Activated gamma-delta T cell treated with anti-CD3 and anti-CD28 coated beads, Interleukin-2, amount 50 U/mL, for 16 hours (primary cell): ENCODE data around the gene STK16.

Experiments
- DNase-seq: peaks from one replicate; pipeline ENCODE4 v3.0.0-alpha.2; 2020; ENCODE audit warnings: low read depth

The STK16 gene

DNA sequence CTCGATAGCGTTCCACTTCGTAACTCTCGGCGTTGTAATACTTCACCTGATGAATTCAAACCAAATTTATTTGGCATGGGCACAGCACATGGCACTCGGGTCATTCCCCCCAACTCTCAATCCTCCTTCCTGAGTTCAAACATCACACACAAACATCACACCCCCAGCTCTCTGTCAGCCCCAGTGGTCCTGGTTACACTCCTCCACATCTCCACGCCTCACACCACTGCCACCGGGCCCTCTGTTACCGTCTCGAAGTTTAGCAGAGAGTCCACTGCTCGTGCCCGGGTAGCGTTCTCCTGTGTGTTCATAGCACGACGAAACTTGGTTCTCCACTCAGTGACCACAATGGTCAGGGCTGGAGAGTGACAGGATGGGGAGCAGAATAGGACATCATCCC, 31.1 kb upstream of the STK16 start:
- DNase-seq, result no peak

DNA sequence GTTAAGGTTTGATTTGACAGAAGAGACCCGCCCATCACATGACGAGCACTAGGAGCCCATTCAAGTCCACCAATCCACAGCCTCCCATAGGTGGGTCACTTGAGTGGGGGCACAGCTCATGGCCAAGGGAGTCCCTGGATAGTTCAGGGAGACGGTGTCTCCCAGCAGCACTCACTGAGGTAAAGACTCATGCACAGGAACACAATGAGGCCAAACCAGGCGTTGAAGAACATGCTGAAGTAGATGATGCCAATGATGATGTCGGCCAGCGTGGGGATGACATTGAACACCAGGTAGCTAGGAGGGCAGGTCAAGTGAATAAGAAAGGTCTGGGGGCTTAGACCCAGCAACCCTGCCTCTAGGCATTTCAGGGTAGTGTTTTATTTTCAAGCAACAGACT, 30.5 kb upstream of the STK16 start:
- DNase-seq, result no peak

DNA sequence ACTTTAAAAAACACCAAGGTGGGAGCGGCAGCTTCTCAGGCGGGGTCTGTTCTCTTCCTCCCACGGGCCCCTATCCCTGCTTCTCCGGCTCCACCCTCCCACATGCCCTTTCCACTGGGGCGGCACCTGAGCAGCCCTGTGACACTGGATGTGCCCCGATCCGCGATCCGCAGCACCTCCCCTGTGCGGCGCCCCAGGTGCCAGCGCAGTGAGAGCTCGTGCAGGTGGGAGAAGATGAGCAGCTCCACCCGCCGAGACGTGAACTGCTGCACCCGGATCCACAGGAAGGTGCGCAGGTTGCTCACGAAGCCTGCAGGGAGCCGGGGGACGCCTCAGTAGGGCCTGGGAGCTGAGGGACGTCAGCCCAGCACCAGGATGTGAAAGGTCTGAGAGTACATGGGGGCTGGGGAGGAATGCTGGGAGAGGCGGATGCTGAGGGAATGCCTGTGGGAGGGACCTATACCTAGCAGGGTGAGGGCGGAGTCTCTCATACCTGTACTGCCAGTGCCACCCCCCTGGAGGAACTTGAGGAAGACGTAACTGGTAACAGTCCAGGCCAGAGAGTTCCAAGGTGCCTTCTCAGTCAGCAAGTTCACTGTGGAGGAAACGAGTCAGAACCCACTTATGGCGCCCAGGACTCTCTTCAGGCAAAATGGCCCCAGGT, 29.3 kb upstream of the STK16 start:
- DNase-seq, result no peak

DNA sequence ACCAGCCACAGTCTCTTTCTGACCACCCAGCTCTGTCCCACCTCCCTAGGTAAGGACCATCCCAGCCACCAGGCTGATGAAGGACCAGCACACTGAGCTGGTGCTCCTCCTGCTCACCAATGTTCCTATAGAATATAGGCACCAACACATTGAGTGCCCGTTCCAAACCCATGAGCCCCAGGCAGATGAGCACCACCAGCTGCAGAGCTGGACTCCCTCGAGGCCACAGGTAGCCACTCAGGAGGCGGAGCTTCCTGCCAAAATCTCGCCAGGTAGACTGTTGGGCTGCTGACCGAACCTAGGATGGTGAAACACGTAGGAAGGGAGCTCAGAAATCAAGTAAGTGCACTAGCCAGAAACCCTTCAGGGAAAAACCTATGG, 28.8 kb upstream of the STK16 start:
- no peak for DNase-seq

DNA sequence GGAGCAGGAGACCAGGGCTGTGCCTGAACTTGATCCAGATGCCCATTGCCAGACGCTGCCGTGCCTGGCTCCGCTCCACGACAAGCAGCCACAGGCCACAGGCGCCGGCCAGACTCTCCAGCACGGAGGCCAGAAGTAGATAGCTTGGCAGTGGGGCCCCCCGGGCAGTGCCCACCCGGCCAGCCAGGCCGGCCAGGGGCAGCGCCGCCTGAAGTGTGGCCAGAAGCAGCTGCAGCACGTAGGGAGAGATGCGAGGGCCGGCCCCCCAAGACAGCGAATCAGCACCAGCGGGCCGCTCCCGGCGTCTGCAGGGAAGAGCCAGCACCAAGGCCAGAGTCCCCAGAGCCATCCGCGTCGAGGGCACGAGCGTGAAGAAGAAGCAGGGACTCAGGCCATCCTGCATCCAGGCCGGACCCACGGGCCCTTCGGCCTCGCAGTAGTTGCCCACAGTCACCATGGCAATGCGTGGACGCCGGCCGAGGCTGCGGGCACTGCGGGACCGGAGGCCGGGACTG, 27.0 kb upstream of the STK16 start:
- DNase-seq, result no peak

DNA sequence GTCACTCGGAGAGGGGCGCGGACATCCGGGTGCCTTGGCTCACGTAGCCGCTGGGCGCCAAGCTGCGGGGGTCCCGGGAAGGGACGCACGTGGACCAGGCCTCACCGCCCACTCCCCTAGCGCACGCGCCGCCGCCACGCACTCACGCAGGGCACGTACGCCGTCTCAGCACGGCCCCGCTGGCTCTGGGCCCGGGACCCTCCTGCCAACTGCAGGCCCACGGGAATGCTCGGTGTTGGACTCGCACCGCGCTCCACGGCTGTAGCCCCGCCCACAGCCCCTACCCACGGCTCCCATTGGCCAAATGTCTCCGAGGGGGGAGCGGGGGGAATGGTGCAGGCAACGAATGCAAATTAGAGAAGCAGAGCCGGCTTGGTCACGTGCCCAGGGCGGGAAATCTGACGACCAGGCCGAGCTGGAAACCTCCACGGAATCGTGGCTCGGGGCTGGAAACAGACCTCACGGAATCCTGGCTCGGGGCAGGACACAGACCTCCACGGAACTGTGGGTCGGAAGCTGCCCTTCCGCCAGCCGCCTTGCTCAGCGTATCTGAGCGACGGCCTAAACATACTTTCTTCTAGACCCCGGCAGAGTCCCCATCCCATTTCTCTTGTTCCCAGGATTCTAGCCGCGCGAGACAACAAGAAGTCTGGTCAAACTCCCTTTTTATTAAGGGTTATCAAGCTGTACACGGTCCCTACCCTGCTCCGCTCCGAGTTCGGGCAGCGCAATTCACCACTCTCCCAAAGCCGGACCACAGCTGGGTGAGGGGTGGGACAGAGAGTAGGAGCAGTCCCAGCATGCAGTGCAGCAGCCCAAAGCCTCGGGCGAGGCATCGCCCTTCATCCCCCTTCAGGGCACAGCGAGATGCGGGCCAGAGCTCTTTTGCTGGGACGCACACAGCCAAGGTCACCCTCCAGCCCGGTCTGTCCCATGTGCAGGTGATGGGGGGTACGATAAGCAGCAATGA, 26.3 kb upstream of the STK16 start, which contains the start of gene ABCB6:
Gene ABCB6, minus strand, starts transcription at position 227 of the 970 bp plus-strand sequence. CDS start 285 bp downstream, outside the sequence.
- peak; percentile 72 for DNase-seq

DNA sequence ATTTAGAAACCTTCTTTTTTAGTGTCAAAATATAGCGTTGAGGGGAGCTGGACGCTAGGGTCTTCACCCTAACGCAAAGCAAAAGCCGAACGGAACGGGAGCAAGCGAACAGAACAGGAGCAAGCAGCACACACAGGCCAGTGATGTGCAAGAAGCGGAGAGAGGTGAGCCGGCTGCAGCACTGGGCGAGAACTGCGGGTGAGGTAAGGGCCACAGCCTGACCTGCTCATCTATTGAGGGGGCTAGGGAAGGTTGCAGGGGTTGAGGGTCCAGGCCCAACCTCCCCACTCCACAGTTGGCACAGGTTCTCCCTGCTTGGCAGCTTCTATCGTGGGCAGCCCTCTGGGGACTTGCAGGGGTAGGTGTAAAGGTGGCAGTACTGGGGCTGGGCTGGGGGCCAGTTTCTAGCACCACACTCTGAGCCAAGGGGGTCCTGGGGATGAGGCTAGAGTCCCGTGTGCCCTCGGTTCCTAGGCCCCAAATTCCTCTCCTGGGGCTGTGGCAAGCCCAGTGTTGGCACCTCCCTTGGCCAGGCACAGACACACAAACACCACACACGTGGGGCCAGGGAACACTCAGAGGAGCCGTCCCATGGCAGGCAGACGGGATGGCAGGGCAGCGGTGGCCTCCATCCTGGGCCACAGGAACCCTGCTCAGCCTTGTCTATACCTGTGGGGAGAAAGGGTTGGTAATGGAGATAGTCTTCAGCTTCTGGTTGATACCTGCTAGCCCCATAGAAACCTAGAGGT, 25.3 kb upstream of the STK16 start:
- no peak for DNase-seq

DNA sequence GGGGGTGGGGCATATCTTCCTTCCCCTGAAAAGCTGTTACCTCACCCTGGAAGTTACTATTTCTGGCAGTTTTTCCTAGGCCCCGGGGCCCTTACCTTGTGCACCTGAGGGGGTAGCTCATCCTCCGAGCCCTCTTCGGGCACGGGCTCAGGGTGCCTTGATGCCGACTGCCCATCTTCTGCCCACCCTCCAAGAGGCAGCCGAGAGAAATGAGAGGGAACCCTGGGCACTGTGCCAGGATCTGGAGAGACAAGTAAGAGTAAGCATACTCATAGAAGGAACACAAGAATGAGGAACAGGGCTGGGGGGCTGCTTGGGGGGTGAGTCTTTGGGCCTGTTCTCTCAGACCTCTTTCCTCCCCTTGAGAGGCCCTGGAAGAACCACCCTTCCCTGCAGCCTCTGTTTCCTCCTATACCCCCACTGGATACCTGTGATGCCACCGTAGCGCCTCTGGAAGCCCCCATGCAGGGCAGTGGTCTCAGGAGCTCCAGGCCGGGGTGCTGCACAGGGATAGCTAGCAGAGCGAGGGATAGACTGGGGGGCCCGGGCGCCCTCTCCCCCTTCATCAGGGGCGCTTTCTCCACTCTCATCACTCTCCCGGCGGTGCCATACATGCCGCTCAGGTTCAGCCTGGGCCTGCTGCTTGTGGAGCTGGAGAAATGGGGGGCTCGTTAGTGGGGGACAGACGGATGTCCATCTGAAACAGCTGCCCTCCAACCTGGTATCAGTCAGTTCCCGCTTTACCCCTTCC, 24.5 kb upstream of the STK16 start:
- DNase-seq, result no peak

DNA sequence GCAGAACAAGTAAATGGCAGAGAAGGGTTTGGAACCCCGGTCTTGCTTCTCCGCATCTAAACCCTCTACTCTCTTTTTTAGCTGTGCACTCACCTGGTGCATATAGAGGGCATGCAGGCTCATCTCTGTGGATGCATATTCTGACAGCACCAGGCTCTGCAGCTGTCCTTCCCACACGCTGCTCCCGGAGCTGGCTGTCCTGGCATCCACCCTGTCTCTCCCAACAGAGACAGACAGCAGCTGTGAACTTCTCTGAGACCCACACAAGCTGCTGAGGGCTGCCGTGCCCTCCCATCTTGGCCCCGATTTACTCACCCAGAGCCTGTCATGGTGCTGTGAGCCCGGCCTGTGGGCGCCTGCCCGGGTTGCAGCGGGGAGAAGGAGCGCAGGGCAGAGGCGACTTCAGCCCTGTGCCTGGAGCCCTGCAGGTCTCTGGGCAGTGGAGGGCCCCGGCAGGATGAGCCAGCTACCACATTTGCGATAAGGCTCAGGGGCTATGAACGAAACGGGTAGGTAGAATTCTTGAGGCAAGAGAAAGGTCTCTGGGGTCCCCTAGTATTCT, 23.2 kb upstream of the STK16 start:
- no peak for DNase-seq

DNA sequence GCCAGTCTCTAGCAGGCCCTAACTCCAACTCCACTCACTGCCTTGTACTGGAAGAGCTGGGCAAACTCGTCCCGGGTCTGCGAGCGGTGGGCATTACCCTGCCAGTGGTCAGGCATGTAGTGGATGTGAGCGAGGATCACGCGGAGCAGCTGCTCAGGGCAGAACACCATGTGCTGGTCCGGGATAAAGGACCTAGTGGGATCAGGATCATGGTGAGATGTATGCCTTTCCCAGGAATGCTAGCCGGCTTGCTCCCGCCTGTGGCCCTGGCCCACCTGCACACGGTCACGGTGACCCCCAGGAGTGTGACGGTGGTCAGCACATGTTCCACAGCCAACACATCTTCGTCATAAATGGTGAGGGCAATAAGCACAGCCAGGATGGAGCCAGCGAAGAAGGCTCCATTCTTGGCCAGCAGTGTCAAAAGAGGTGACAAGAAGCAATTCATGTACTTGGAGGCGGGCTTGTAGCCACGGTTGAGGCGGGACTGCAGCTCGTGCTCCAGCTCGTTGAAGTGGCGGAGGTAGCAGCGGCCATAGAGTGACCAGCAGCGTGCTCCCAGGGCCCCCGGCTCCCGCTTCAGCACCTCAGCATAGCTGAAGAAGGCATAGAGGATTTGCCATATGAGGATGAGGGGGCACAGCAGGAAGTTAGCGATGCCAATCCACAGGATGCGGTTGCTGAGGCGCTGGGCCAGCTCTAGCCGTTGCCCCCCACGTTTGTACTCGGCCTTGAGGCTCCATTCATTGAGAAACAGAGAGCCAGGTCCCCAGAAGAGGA, 21.3 kb upstream of the STK16 start:
- no peak for DNase-seq

DNA sequence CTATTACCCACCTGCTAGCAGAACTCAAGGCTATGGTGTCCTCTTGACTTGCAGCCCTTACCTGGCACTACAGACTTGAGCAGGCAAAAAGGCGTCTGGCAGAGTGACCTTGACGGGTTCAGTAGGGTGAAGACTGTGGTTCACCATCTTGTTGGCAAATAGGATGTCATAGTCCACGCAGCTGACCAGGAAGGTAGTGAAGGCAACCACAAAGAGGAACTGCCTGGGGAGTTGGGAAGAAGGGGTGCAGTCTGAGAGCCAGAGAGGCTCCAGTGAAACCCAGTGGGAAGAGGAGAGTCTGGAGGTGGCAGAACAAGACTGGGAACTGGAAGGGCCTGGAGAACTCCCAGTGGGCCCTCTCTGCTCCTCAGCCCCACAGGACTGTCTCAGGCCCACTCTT, 19.9 kb upstream of the STK16 start:
- DNase-seq, result no peak

DNA sequence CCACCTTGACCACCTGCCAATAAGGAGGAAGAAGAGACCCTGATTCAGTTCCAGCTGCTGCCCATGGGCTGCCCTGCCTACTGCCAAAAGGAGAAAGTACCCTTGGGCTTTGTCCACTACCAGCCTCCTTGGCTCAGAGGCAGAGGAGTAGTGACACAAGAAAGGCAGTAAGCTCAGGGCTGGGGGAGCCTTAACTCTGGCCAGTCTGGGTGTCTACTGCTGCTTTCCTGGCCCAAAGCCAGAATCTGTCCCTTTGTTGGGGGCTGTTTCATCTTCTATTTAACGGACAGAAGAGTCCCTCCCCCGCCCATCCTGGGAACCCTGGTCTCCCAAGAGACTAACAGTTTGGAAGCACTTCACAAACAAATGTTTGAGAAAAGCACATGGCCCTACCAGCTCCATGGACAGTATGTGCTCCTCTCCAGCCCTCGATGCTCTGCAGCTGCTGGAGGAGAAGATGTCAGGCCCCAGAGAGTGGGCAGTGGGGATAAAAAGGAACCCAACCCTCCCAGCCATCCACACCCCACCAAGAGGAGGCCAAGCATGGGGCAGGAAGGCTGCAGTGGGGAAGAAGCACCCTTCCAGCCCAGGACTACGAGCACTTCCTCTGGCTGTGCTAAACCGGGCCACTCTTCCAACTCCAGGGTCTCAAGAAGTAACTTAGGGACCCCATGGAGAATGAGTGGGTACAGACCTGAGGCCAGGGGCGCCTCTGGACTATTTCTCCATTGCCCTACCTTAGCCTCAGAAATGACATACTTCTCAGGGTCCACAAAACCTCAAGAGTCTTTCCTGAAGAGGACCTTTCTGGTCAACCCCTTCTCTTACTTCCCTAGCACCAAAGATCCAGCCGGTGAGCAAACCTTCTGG, 17.0 kb upstream of the STK16 start:
- no peak for DNase-seq

DNA sequence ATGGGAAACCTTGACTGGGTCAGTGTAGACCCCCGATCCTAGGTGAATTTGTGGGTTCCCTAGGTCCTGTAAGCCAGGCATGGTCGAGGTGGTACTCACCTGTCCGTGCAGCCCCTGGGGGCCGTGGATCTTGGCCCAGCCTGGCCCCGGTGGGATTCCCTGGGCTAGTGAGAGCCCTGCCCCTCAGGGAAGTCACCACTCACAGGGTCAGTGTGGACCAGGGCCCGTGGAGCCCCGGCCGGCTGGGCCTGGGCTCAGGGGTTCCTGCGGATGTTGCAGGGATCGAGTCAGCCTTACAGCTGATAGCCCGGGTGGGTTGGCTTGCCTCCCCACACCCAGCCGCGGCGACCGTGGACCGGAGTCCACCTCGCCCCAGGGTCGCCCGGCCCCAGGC, 16.4 kb upstream of the STK16 start:
- no peak for DNase-seq

DNA sequence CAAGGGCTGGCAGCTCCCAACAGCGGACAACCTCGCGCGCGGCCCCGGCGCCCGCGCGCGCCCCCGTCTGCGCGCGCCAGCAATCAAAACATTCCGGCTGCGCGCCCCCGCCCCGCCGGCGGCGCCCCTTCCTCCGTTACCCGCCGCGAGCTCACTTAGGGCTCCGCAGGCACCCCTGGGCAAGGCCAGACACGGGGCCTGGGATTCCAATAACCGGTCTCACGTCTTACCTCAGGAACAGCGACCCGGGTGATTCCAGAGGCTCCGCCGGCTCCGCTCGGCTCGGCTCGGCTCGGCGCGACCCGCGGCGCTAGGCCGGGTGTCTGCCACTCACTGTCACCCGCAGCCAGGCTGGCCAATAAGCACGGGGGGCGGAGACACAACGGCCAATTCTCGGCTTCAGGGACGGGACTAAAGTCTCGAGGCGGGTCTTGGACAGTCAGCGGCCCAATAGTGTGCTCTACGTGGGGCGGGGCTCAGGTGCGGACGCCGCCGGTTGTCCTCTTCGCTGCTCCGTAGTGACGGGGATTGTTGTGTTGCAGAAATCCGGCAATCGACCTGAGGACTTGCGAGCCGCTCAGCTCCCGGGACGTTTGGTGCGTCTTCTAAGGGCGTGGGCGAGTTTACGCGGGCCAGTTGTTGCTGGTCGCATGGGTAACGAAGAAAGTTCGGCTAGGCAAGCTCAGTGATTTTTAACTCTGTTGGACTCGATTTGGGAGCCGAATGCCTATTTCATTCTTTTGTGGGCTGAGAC, 15.8 kb upstream of the STK16 start, which contains the start of the genes ANKZF1 and ATG9A:
Gene ANKZF1, plus strand, starts transcription at position 502 of the 754 bp plus-strand sequence. CDS start 452 bp downstream, outside the sequence.
Gene ATG9A, minus strand, starts transcription at position 332 of the 754 bp plus-strand sequence. CDS start 1,612 bp downstream, outside the sequence.
- DNase-seq, result peak; percentile 96

DNA sequence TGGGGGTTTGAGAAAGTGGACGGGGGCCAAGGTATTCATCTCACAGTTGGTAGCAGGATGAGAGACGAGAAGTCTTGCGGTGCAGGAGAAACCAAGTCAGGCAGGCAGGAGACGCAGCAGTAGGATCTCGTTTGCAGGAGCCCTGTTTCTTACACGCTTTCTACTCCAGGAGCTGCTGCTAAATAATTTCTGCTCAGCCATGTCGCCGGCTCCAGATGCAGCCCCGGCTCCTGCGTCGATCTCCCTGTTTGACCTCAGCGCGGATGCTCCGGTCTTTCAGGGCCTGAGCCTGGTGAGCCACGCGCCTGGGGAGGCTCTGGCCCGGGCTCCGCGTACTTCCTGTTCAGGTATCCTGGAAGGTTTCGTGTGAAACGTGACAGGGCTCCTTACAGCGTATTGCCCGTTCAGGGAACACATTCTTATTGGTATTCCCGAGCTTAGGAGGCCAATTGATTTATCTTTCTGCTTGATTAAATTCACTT, 15.2 kb upstream of the STK16 start:
- no peak for DNase-seq

DNA sequence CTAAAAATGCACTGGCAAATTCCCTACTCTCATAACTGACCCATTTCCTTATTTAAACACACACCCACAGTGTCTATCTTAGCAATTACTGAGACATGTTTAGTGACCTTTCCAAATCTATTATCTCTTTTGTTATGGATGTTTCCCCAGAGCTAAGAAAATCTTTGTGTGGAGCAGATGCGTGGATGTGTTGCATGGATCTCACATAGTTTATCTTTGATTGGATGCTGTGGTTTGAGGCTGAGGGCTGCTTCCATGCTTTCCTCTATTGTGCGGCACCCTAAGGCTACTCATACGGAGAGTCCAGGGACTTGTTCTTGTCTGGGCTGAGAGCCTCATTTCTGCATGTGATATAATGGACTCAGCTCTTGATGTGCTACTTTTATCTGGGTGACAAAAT, 10.9 kb upstream of the STK16 start:
- no peak for DNase-seq

DNA sequence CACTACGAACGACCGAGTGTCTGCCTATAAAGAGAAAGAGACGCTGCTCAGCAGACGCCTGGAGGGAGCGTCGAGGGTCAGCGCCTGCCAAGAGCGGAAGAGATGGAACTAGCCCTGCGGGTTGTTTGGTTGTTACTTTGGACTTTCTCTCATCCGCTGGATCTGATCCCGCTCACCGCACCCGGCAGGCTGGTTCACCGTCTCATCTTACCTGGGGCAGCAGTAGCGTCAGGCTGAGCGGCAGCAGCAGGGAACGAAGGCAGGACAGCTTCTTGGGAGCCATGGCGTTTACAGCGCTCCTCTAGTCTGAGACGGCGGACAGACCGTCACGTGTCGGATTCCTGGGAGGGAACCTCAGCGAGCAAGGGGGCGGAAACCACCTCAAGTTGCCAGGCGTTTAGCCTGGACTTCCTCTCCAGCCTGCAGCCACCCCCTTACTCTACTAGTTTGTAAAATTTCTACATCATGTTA, 2.0 kb upstream of the STK16 start:
- DNase-seq, result no peak

DNA sequence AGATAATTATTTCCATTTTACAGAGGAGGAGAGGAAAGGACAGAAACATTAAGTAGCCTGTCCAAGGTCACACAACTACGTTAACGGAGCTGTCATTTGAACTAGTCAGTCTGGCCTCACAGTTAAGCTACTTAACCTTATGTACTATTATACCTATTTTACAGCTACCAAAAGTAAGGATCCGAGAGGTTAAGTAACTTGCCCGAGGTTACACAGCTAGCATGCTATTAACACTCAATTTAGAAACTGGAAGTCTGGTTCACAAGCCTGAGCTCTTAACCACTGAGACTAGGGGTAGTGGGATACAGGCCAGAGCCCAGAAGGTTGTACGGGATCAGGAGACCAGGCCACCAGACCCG, 511 bp upstream of the STK16 start:
- DNase-seq, result no peak
